ENCODE results near the gene LRRC10.

Gene LRRC10

GRCh38 chr12:69563166-69563762 lies 47.4 kb downstream of the LRRC10 start:
- DNase-seq = no peak
